GM19035 (cell line): ENCODE measurements around the gene STK16.
A peak's percentile ranks its signal among the peaks of the same experiment; 100 is the strongest.

Experiments used
- ATAC-seq: cut with Tn5 transposase; IDR thresholded peaks from one replicate; pipeline ENCODE4 v1.9.1; 2021; ENCODE audit not compliant: unreplicated experiment

The STK16 gene

DNA sequence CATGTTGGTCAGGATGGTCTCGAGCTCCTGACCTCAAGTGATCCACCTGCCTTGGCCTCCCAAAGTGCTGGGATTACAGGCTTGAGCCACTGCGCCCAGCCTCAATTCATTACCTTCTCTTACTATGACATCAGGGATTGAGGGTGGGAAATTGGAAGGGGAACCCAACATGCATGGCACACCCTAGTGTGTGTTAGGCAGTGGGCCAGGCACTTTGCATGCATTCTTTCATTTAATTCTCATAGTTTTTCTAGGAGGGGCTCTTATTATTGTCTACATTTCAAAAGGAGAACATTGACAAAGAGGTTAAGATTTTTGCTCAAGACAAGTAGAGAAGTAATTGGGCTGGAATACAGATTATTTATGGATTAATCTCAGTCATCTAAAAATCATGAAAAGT is 23.0 kb downstream of the STK16 start:
- no peak for ATAC-seq

DNA sequence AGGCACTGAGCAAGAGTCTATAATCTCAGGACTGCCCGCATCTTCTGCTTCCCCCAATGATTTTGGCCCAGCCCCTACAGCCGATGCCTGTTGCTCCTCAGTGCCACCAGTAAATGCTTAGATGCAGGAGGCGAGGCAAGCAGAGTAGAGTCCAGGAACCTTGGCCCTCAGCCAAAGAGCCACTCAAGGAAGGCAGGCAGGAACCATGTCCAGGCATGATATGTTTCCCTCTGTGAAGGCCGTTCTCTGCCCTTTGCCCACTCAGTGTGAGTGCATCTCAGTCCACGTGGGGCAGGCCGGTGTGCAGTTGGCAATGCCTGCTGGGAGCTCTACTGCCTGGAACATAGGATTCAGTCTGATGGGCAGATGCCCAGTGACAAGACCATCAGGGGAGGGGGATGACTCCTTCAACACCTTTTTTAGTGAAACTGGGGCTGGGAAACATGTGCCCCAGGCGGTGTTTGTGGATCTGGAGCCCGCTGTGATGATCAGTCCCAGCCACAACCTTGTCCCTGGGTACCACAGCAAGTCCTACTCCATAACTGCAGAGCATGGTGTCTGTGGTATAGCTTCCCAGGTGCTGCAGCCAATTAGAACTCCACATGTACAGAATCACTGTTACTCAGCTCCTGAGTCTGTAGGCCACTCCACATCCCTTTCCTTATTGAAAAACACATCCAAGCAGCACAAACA is 24.2 kb downstream of the STK16 start:
- ATAC-seq: no peak

DNA sequence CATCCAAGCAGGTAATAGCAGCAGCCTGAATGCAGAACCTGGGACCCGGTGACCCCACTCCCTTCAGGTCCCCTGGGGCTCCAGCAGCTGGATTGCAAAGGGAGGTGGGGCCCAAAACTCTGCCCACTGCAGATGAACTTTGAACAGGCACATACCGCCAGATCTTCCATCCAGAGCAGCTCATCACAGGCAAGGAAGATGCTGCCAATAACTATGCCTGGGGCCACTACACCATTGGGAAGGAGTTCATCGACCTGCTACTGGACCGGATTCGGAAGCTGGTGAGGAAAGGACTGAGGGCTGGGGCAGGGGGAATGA is 24.7 kb downstream of the STK16 start:
- no peak for ATAC-seq

DNA sequence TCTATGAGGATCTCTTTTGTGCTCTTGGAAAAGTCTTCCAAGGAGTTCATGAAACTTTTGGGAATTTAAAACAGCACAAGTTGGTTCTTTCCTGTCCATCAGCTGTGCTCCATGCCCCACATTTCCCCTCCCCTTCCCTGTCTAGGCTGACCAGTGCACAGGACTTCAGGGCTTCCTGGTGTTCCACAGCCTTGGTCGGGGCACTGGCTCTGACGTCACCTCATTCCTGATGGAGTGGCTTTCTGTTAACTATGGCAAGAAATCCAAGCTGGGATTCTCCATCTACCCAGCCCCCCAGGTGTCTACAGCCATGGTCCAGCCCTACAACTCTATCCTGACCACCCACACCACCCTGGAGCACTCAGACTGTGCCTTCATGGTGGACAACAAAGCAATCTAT is 25.7 kb downstream of the STK16 start:
- ATAC-seq: no peak

DNA sequence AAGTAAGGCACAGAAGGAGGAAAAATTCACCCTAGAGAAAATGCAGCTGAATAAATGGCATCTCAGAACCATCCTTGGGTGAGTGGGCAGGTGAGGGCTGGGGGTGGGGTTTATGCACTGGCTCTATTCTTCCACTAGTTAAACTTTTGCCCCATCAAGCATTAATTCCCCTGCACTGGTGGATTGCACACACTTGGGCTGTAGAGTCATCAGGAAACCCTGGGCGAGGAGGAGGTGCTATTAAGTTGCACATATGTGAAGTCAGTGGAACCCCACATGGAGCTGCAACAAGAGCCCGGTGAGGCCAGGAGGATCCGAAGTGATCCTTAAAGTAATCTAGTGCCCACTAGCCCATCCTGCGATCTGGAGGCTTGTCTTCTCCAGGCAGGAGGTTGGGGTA is 27.1 kb downstream of the STK16 start:
- no peak for ATAC-seq

DNA sequence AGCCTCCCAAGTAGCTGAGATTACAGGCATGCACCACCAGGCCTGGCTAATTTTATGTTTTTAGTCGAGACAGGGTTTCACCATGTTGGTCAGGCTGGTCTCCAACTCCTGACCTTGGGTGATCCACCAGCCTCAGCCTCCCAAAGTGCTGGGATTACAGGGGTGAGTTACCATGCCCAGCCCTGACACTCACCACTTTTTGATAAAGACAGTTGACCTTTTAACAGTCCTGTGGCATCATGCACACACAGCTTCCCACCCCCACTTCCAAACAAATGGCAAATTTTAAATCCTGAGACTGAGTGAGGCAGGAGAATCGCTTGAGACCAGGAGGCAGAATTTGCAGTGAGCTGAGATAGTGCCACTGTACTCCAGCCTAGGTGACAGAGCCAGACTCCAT is 27.7 kb downstream of the STK16 start:
- no peak for ATAC-seq

DNA sequence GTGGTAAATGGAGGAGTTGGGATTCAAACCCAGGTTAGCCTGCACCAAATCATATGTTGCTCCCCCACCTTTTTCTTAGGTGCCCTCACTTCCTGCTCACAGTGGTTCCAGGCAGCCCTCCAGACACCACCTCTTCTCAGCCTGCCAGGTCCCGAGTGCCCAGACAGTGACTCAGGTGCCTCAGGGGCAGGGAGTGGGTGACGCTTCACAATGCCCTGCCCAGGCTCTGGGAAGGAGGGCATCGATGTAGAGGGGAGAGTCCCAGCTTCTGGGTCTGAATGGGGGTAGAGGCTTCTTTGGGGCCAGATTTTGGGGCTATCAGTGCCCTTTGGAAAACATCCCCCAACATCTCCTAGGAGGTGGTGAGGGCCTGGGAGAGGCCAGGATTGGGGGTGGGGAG is 28.7 kb downstream of the STK16 start:
- ATAC-seq: no peak

DNA sequence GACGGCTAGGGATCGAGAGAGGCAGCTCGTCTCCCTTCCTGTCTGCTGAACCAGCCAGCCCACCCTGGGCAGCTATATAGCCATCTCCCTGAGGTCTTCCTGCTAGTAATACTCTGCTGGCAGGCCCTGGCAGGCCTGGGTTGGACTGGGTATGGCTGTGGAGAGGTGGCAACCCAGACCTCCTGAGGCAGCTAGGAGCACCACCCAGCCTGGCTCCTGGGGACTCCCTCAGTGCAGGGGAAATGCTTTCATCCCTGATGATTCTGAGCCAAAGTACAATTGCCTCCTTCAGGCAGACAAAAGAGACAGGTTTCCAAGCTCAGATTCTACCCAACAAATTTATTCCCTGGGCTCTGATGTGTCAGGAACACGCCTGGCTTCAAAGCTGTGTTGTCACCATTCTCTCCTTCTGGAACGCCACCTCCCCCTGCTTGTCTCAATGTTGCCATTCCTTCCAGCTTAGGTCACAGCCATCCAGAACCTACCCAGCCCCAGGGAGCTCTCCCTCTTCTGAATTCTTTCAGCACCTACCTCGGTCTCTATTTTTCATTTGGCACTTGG is 29.2 kb downstream of the STK16 start:
- ATAC-seq: no peak

DNA sequence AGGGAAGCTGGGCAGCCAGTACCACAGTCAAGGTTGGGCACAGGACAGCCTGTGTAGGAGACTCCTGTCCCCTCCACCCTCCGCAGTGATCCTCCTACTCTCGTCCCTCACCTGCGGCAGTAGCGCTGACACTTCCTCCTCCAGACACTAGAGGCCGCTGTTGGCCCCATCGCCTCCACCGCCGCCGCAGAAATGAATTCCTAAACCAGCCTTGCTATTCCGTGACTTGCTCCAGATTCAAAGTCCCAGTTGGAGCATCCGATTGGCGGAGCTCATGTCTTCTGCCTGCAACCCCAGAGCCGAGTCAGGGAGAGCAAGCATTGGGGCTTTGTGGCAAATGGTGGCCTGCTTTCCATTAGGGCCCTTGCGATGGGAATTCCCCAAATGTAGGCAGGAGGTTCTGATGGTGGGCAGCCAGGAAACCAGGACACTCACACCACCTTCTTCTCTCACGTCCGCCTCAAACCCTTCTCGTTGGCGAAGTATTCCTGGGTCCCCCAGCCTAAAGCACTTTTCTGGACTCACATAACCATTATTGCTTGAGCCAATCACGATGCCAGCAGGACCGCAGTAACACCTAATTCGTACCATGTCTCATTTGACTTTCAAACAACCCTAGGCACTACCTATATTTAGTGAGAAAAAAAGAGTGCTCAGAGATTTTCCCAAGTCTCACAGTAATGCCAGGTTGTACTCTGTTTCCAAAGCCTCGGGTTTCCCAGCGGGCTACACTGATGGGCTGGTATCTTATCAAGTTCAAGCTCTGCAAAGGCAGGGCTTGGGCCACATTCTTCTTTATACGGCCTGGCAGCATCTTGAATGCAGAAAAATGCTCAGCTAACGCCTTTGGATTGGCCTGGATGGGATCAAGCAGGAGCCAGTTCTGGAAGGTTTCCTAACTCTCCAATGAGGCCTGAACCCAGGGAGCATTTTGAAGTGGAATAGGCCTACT is 32.7 kb downstream of the STK16 start:
- peak; percentile 24 for ATAC-seq

DNA sequence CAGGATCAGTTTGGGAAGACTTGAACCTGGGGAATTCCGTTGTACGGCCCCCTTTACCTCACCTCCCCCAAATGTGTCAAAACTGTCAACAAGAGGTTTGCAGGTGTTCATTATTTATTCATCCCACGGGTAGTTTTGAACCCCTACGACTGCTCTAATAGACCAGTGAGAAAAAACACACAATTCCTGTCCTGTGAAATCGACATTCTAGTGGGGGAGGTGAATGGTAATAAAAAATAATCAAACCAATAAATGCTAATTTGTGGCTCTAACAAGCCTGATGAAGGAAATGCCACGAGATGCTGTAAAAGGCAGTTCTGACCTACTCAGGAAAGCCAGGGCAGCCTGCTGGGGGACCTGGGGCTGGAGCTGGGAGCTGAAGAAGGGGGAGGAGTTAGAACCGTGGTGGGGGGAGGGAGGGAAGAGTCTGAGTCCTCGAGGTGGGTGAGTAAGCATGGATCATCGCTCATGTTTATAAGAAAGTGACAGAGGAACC is 33.4 kb downstream of the STK16 start:
- no peak for ATAC-seq

DNA sequence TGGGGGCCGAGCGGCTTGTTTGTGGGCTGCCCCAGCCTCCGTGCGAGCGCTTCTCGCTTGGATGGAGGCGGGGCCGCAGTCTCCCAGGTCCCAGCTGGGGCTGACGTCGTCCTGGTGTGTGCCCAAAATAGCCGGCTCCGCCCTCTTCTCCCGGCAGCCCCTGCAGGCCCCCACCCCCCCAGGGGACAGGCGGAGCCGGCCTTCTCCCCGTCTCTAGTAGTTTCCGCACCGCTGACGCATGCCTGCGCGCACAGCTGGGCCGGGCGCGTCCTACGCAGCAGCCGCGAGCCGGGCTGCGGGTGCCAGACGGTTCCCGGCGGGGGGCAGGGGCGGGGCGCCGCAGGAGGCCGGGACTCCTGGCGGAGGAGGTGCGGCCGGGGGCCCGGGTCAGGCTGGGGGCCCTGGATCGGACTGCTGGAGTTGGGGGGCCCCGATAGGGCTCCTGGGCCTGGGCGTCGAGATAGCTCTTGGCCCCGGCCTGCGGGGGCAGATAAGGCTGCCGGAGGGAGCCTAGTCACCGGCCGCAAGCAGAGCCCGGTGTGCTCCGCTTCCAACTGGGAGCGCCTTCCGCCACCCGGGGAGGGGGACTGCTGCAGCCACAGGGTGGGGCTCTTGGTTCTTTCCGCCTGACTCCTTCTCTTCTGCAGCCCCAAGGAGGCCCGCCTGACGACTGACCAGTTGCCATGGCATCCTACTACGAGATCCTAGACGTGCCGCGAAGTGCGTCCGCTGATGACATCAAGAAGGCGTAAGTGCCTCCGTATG is 34.1 kb downstream of the STK16 start, which contains the start of gene DNAJB2:
DNAJB2 (plus strand) TSS at position 216 of the 765 bp plus-strand sequence; CDS start at position 684, 468 bp downstream.
- ATAC-seq: peak; percentile 83

DNA sequence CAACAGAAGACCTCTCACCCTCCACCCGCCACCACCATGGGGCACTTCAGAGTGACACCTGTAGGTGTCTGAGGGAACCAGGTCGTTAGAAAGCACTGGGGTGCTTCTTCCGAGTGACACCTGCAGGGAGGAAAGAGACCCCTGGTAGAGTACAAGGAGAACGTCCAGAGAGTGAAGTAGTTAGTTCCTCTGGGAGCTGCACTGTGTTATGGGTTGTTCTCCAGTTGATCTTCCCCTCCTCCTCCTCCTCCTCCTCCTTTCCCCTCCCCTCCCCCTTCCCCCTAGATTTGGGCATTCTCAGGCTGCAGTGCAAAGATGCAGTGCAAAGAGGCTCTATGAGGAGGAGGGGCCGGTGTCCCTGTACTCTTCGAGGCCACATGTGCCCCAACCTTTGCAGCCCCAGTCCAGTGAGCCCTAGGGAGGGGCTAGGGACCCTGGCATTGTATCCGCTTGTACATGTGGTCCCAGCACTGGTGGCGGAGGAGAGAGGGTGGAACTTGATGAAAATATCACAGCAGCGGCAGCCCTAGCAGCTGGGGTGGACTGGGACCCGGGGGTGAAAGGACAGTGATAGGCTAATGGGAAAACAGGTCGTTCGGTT is 34.7 kb downstream of the STK16 start:
- no peak for ATAC-seq

DNA sequence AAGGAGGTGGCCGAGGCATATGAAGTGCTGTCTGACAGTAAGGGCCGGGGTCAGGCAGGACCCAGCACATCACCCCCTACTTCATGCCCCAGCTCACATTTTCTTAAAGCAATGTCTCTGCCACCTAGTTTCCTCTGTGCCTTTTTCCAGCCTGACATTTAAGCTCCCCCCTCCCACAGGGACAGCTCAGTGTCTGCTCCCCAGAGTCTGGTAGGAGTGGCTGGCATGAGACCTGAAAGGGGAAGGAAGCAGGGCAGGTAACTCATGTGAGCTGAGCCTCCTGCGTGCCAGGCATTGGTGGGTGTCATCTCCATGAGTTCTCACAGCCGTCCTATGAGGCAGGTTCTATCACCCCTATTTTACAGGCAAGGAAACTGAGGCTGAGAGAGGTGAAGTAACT is 35.4 kb downstream of the STK16 start:
- ATAC-seq: no peak

DNA sequence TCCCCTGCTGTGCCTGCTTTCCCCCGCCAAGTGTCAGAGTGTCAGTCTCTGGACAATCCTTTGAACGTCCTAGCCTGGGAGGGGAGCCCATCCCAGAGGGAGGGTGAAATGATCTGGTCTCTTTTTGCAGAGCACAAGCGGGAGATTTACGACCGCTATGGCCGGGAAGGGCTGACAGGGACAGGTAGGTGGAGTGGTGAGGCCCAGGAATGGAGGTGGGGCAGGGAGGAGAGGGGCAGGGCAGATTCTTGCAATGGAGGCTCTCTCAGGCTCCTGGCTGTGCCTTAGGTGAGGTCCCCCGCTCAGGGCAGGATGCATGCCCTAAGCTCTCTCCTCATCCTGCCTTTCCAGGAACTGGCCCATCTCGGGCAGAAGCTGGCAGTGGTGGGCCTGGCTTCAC is 36.3 kb downstream of the STK16 start:
- no peak for ATAC-seq

DNA sequence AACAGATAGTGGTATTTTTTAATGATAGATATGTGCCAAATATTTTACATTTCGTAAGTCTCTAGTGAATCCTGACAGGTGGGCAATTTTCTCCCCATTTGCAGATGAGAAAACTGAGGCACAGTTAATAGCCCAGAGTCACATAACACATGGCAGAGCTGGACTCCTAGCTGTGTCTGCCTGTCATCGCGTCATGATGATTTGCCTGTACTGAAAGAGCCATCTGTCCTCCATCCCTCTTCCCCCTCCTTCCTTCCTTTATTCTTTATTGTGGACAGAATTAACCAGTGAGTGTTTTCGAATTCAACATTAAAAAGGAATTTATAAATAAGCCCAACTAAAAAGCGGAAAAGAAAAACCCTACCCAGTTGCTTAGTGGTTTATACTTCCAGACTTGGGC is 37.1 kb downstream of the STK16 start:
- no peak for ATAC-seq

DNA sequence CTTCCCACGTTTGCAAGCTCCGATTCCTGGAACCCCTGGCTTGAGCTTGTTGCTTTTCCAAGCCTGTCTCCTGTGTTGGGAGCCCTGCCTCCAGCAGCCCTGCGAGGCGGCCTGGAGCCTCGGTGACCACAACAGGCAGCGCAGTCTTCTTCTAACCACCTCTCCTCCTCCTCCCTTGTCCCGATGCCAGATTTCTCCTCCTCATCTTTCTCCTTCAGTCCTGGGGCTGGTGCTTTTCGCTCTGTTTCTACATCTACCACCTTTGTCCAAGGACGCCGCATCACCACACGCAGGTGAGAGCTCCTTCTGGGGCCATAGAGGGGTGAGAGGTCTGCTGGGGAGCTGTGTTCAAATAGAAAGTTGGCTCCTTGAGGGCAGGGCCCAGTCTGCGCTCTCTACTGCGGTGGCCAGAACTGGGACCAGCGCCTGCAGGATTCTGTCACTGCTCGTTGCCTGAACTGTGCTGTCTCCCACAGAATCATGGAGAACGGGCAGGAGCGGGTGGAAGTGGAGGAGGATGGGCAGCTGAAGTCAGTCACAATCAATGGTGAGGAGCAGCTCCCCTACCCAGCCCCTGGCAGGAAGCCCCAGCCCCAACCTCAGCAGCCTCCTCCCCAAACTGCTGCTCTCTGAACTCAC is 37.8 kb downstream of the STK16 start:
- no peak for ATAC-seq

DNA sequence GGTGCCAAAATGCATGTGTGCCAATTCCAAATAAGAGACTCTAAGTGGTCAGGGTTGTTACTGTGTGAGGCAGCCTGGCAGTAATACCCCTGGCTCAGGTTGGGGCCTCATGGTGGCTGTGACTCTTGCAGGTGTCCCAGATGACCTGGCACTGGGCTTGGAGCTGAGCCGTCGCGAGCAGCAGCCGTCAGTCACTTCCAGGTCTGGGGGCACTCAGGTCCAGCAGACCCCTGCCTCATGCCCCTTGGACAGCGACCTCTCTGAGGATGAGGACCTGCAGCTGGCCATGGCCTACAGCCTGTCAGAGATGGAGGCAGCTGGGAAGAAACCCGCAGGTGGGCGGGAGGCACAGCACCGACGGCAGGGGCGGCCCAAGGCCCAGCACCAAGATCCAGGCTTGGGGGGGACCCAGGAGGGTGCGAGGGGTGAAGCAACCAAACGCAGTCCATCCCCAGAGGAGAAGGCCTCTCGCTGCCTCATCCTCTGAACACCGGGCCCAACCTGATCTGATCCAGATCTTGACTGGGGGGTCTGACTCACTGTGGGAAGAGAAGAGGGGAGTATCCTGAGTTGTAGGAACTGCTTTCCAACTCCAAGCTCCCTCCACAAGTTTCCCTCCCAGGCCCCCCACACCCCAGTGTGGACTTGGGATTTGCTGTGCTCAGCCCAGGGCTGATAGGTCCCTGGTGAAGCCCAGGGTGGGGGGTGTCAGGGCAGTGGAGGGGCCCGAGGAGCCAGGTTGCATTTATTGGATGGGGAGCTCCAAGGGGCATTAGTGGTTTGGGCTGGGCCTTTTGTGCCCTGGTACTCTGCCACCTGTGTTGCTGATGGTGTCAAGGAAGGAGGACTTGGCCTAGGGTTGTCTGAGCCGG is 39.5 kb downstream of the STK16 start:
- no peak for ATAC-seq

DNA sequence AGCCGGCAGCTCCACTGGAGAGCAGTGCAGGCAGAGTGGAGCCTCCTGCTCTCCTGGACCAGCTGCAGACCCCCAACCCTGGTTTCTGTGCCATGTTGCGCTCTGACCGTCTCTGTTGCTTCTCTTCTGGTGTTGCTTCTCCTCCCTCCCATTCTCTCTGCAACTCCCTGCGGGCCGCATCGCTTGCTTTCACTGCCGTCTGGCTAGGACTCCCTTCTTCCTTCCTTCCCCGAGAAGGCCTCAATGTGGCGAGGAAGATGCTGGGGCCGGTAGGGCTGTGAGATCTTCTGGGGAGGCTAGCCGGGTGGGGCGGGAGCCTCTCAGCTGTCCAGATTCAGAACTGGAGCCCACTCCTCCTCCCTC is 40.1 kb downstream of the STK16 start:
- no peak for ATAC-seq

DNA sequence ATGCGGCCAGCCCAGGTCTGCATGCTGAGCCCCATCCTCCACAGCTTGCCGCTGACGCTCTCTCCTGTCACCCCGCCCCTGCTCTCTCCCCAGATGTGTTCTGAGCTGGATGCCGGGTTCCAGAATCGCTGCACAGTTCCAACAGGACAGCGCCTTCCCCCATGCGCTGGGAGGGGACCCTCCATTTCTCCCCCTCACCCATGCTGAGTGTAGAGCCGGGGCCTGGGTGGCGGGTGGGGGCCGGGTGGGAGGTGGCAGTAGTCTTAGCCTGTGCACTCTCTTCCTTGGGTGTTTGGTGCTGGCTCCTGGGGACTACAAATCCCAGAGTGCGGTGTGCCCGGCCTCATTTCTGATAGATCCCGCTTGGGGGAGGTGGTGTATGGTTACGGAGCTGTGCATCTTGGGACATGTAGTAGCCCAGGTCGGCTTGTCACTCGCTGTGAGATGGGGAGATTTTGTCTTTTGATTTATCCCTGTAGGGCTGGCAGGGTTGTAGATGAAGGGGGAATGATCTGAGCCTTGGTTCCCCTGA is 40.7 kb downstream of the STK16 start:
- ATAC-seq: no peak
